GM18526 (cell line): ENCODE data around the gene RABGGTB.

Source experiments
- POLR2A ChIP-seq: IDR thresholded peaks from 3 replicates; pipeline ENCODE4 v1.6.1; 2011; ENCODE audit not compliant: insufficient read length; ENCODE audit errors: extremely low read depth

RABGGTB gene

GRCh38 chr1:75795703-75796193 is 9.7 kb downstream of the RABGGTB start:
- peak; percentile 3 for TF ChIP-seq POLR2A

GRCh38 chr1:75796376-75797272 is 10.6 kb downstream of the RABGGTB start, which contains the start of gene MSH4:
Gene MSH4, plus strand, starts transcription at chr1:75796882. Its CDS starts 104 bp downstream, at chr1:75796986.
- TF ChIP-seq POLR2A = no peak

GRCh38 chr1:75797273-75797588 is 11.2 kb downstream of the RABGGTB start:
- no peak for TF ChIP-seq POLR2A

GRCh38 chr1:75797606-75798216 is 11.7 kb downstream of the RABGGTB start:
- TF ChIP-seq POLR2A = no peak

GRCh38 chr1:75808921-75809320 is 22.9 kb downstream of the RABGGTB start:
- no peak for TF ChIP-seq POLR2A

- TF ChIP-seq POLR2A = no peak
Observed at GRCh38 chr1:75811211-75811981, 25.3 kb downstream of the RABGGTB start.

GRCh38 chr1:75812065-75812464 is 26.0 kb downstream of the RABGGTB start:
- no peak for TF ChIP-seq POLR2A

GRCh38 chr1:75836528-75837100 is 50.6 kb downstream of the RABGGTB start:
- TF ChIP-seq POLR2A = no peak

- no peak for TF ChIP-seq POLR2A
Observed at GRCh38 chr1:75838079-75838478, 52.0 kb downstream of the RABGGTB start.

- TF ChIP-seq POLR2A = no peak
Observed at GRCh38 chr1:75841421-75841820, 55.4 kb downstream of the RABGGTB start.
